Nephron progenitor cell (in vitro differentiated cells): ENCODE measurements around the gene EFNA4.

ENCODE experiments used
- DNase-seq: peaks from one replicate; pipeline ENCODE4 v3.0.0; 2021
- H3K27ac Mint-ChIP-seq: 2 replicates; pipeline ENCODE4 v1.8.0; 2021; ENCODE audit warnings: mild to moderate bottlenecking, moderate library complexity, mixed read lengths
- H3K27me3 Mint-ChIP-seq: 2 replicates; pipeline ENCODE4 v1.8.0; 2021; ENCODE audit warnings: mild to moderate bottlenecking, low read depth, mixed read lengths; ENCODE audit not compliant: poor library complexity
- H3K36me3 Mint-ChIP-seq: 2 replicates; pipeline ENCODE4 v1.8.0; 2021; ENCODE audit warnings: low read depth, mixed read lengths
- H3K4me1 Mint-ChIP-seq: 2 replicates; pipeline ENCODE4 v1.8.0; 2021; ENCODE audit warnings: mixed read lengths
- H3K4me3 Mint-ChIP-seq: 2 replicates; pipeline ENCODE4 v1.8.0; 2021; ENCODE audit warnings: mild to moderate bottlenecking, moderate library complexity, mixed read lengths
- H3K9me3 Mint-ChIP-seq: 2 replicates; pipeline ENCODE4 v1.8.0; 2021; ENCODE audit warnings: mild to moderate bottlenecking, moderate library complexity, mixed read lengths
- TF ChIP-seq, protein P1 (sequence below): fragments of 200-600 bp; sonication (generic); IDR thresholded peaks from 2 replicates; pipeline ENCODE4 v1.5.0; 2021; ENCODE audit warnings: antibody characterized with exemption

Gene EFNA4

DNA sequence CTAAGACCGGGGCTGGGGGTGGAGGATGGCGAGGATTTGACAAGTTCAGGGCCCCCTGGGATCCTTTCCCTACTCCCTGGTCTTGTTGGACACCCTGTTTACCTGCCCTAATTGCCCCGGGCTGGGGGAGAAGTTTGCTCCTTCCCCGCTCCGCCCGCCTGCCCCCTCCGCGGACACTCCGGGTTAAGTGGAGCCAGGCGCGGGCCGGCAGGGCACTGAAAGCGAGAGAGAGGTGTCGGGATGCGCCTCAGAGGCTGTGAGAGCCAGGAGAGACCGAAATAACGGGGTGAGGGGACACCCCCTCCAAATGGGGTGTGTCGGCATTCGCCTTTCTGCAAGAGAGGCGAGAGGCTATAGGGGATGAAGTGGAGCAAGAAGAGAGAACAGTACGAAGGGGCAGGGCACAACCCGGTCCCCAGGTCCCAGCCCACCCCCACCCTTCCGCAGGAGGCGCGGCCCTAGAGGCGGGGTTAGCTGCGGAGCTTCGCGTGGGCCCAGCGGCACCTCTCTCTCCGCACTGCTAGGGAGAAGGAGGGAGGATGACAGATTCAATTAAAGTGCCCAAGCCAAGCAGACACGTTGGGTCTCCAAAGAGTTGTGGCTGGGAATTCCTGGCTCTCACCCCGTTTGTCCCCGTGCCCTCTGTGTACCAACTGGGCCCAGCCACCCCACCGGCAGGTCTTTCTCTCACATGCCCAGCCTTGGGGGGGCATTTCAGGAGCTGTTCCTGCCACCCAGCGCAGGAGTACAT, 18.9 kb downstream of the EFNA4 start:
- peak overlapping the region; percentile 45 for H3K27ac Mint-ChIP-seq
- TF ChIP-seq, protein P1, sequence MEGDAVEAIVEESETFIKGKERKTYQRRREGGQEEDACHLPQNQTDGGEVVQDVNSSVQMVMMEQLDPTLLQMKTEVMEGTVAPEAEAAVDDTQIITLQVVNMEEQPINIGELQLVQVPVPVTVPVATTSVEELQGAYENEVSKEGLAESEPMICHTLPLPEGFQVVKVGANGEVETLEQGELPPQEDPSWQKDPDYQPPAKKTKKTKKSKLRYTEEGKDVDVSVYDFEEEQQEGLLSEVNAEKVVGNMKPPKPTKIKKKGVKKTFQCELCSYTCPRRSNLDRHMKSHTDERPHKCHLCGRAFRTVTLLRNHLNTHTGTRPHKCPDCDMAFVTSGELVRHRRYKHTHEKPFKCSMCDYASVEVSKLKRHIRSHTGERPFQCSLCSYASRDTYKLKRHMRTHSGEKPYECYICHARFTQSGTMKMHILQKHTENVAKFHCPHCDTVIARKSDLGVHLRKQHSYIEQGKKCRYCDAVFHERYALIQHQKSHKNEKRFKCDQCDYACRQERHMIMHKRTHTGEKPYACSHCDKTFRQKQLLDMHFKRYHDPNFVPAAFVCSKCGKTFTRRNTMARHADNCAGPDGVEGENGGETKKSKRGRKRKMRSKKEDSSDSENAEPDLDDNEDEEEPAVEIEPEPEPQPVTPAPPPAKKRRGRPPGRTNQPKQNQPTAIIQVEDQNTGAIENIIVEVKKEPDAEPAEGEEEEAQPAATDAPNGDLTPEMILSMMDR: no peak
- DNase-seq: peak; percentile 48
- H3K36me3 Mint-ChIP-seq: peaks cover 4% of the 10 kb centered on the region
- H3K9me3 Mint-ChIP-seq: no peaks in the 10 kb centered on the region
- H3K4me3 Mint-ChIP-seq: peak overlapping the region; percentile 74
- H3K4me1 Mint-ChIP-seq: peaks cover 59% of the 10 kb centered on the region
- H3K27me3 Mint-ChIP-seq: peaks cover 13% of the 10 kb centered on the region

DNA sequence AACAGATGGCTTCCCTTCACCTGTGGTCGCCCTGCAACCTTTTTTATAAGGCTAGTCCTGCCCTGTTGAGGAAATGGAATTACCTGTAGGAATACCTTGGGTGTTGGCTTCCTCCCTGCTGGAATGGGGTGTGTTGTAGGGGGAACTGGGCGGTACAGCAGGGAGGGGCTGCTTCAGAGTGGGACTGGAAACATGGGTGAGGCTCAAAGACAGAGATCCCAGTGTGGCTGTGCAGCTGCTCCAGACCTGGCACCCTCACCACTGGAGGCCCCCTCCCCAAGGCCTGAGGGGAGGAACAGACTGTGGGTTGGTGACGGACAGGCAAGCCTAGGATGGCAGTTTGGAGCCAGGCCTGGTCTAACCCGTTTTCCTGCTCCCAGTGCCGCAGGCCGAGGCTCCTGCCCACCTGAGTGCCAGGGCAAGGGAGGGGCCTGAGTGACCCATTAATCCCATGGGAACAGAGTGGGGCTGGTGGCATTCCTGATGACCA, 19.6 kb downstream of the EFNA4 start:
- Mint-ChIP-seq H3K4me3 (peak overlapping the region; percentile 58), H3K27ac (no peak overlapping the region), H3K27me3 (peaks cover 11% of the 10 kb centered on the region), H3K4me1 (peaks cover 58% of the 10 kb centered on the region), H3K36me3 (peaks cover 9% of the 10 kb centered on the region), H3K9me3 (no peaks in the 10 kb centered on the region)
- TF ChIP-seq, protein P1: no peak
- DNase-seq: no peak

DNA sequence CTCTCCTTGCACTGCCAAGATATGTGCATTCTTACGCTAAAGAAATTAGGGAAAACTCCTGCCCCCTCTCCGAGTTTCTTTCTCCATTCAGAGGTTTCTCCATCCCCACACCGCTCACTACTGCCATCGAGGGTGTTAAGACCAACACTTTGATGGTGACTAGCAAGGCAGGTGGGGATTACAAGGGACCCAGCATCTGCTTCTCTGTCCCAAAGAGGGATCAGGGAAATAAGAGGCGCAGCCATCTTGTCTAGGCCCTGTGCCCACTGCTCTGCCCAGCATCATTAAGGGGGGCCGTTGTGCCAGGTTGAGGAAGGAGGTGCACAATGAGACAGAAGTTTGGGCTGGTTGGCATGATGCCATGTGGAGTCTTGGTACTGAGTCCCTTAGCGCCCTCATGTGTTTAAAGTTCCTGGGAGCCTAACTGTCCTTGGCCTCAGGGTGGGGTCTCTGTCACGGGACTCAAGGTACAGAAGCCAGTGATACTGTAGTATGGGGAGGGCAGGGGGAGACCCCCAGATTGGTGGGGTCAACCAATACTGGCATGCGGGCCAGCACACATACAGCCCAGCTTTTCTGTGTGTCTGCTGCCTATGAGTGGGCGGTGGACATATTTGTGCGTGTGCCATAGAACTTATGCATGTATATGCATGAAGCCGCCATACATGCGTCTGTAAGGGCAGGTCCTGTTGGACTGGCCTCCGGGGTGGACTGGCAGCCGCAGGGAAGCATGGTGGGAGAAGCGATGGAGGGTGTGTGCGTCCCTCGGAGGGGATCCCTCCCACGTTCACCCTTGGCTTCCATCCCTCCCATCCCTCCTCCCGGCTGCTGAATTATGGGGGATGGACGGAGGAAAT, 20.6 kb downstream of the EFNA4 start:
- H3K27ac Mint-ChIP-seq: peak overlapping the region; percentile 13
- H3K36me3 Mint-ChIP-seq: peaks cover 9% of the 10 kb centered on the region
- peak overlapping the region; percentile 95 for H3K4me3 Mint-ChIP-seq
- peaks cover 11% of the 10 kb centered on the region for H3K27me3 Mint-ChIP-seq
- DNase-seq: no peak
- H3K4me1 Mint-ChIP-seq: peaks cover 54% of the 10 kb centered on the region
- no peaks in the 10 kb centered on the region for H3K9me3 Mint-ChIP-seq
- TF ChIP-seq, protein P1: no peak

DNA sequence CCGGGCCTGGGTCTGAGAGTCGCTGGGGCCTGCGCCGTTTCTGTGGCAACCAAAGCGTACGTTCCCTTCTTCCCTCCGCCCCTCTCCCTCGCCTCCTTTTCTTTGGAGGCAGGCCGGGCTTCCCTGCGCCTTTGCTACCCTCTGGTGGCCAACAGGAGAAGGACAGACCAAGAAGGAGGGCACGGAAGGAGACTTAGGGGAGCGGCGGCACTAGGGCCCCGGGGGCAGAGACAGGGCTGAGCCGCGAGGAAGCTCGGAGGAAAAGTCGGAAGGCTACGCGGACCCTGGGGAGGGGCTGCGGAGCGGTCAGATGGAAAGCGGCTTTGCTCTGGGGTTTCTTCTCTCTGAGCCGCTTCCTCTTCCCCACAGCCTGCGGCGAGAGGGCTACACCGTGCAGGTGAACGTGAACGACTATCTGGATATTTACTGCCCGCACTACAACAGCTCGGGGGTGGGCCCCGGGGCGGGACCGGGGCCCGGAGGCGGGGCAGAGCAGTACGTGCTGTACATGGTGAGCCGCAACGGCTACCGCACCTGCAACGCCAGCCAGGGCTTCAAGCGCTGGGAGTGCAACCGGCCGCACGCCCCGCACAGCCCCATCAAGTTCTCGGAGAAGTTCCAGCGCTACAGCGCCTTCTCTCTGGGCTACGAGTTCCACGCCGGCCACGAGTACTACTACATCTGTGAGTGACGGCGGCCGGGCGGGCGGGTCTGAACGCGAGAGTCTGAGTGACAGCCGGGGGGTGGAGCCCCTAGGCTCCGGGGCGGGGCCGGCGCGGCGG, 21.4 kb downstream of the EFNA4 start:
- Mint-ChIP-seq H3K27ac (peak overlapping the region; percentile 99), H3K36me3 (peaks cover 9% of the 10 kb centered on the region), H3K4me3 (peak overlapping the region; percentile 95), H3K9me3 (no peaks in the 10 kb centered on the region), H3K27me3 (peaks cover 11% of the 10 kb centered on the region), H3K4me1 (peaks cover 49% of the 10 kb centered on the region)
- TF ChIP-seq, protein P1: peak; percentile 89
- peak; percentile 93 for DNase-seq

DNA sequence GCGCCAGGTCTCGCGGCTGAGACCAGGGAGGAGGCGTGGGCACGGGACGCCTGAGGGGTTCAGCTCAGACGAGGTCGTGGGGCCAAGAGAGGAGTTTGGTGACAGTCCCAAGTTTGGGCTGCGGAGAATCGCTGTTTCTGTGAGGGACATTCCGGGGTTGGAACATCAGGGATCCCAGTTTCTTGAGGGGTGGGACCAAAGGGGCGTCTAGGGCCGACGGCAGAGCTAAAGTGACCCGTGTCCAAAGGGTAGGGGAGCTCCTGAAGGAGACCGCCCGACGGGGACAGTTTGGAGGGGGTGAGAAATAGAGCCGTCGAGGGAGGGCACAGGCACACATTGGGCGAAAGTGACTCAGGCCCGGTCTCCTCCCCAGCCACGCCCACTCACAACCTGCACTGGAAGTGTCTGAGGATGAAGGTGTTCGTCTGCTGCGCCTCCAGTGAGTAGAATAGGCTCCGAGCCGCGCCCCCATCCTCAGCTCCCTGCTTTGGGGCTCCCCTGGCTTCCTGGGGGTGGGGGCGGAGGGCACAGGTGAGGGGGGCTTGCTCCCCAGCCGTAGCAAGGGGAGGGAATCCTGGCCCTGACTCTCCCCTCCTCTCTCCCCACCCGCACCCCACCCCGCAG, 22.1 kb downstream of the EFNA4 start:
- peak overlapping the region; percentile 99 for H3K27ac Mint-ChIP-seq
- DNase-seq: peak; percentile 45

More for the DNA sequence above, 22.1 kb downstream of the EFNA4 start:
- H3K4me3 Mint-ChIP-seq: peak overlapping the region; percentile 95
- no peaks in the 10 kb centered on the region for H3K9me3 Mint-ChIP-seq
- peaks cover 9% of the 10 kb centered on the region for H3K36me3 Mint-ChIP-seq
- H3K4me1 Mint-ChIP-seq: peaks cover 49% of the 10 kb centered on the region
- TF ChIP-seq, protein P1: no peak
- peaks cover 11% of the 10 kb centered on the region for H3K27me3 Mint-ChIP-seq
